IPS-18a (cell line): ENCODE measurements around the gene FCN3.

Experiments
- H3K27ac ChIP-seq: one replicate; pipeline ENCODE4 v1.5.1; 2013; ENCODE audit warnings: low read length
- H3K27me3 ChIP-seq: one replicate; pipeline ENCODE4 v1.6.1; 2013; ENCODE audit warnings: mild to moderate bottlenecking, low read length; ENCODE audit not compliant: control insufficient read depth, insufficient read depth
- H3K36me3 ChIP-seq: one replicate; pipeline ENCODE4 v1.6.1; 2013; ENCODE audit warnings: low read depth, low read length; ENCODE audit not compliant: control insufficient read depth
- H3K4me1 ChIP-seq: one replicate; pipeline ENCODE4 v1.6.1; 2013; ENCODE audit warnings: low read depth, low read length; ENCODE audit not compliant: control insufficient read depth
- H3K4me3 ChIP-seq: one replicate; pipeline ENCODE4 v1.5.1; 2013; ENCODE audit warnings: low read length
- H3K9ac ChIP-seq: one replicate; pipeline ENCODE4 v1.6.1; 2013; ENCODE audit warnings: mild to moderate bottlenecking, low read length, moderate library complexity
- H3K9me3 ChIP-seq: one replicate; pipeline ENCODE4 v1.6.1; 2013; ENCODE audit warnings: low read depth, low read length; ENCODE audit not compliant: control insufficient read depth

Gene FCN3

GRCh38 chr1:27372022-27372807 lies 2.4 kb downstream of the FCN3 start:
- Histone ChIP-seq H3K27me3 (peaks cover 7% of the 10 kb centered on the region), H3K9ac (no peak overlapping the region), H3K4me1 (peaks cover 5% of the 10 kb centered on the region), H3K9me3 (no peaks in the 10 kb centered on the region), H3K27ac (no peak overlapping the region), H3K36me3 (no peaks in the 10 kb centered on the region), H3K4me3 (no peak overlapping the region)

GRCh38 chr1:27368869-27369582 lies 5.6 kb downstream of the FCN3 start:
- H3K4me3 ChIP-seq = no peak overlapping the region
- H3K4me1 ChIP-seq = peaks cover 14% of the 10 kb centered on the region
- H3K9me3 ChIP-seq = no peaks in the 10 kb centered on the region
- H3K27ac ChIP-seq = no peak overlapping the region
- peaks cover 8% of the 10 kb centered on the region for H3K27me3 ChIP-seq
- no peaks in the 10 kb centered on the region for H3K36me3 ChIP-seq
- H3K9ac ChIP-seq = no peak overlapping the region

- Histone ChIP-seq H3K9me3 (no peaks in the 10 kb centered on the region), H3K4me3 (peak overlapping the region; percentile 78), H3K27ac (no peak overlapping the region), H3K27me3 (peaks cover 8% of the 10 kb centered on the region), H3K4me1 (peaks cover 14% of the 10 kb centered on the region), H3K36me3 (no peaks in the 10 kb centered on the region), H3K9ac (peak overlapping the region; percentile 47)
Measured at GRCh38 chr1:27367160-27367650, 7.4 kb downstream of the FCN3 start.

GRCh38 chr1:27366411-27367159 lies 8.0 kb downstream of the FCN3 start, which contains the start of gene MAP3K6:
TSS of gene MAP3K6 (minus strand) at chr1:27366961. CDS start at chr1:27366597, 364 bp downstream.
- peaks cover 14% of the 10 kb centered on the region for H3K27me3 ChIP-seq
- H3K4me1 ChIP-seq = peaks cover 14% of the 10 kb centered on the region
- H3K4me3 ChIP-seq = peak within 1 kb of the TSS; percentile 78
- H3K9me3 ChIP-seq = no peaks in the 10 kb centered on the region
- H3K27ac ChIP-seq = no peak within 1 kb of the TSS
- H3K9ac ChIP-seq = peak within 1 kb of the TSS; percentile 47
- H3K36me3 ChIP-seq = no peaks in the 10 kb centered on the region

- no peak overlapping the region for H3K27ac ChIP-seq
- no peak overlapping the region for H3K9ac ChIP-seq
- H3K4me1 ChIP-seq = peaks cover 14% of the 10 kb centered on the region
Measured at GRCh38 chr1:27366113-27366410, 8.6 kb downstream of the FCN3 start.

GRCh38 chr1:27365372-27366112 lies 9.1 kb downstream of the FCN3 start:
- H3K9ac ChIP-seq = peak overlapping the region; percentile 17
- peaks cover 25% of the 10 kb centered on the region for H3K27me3 ChIP-seq
- H3K27ac ChIP-seq = no peak overlapping the region
- H3K9me3 ChIP-seq = no peaks in the 10 kb centered on the region
- no peaks in the 10 kb centered on the region for H3K36me3 ChIP-seq
- peaks cover 14% of the 10 kb centered on the region for H3K4me1 ChIP-seq
- H3K4me3 ChIP-seq = peak overlapping the region; percentile 78

More at GRCh38 chr1:27366113-27366410, 8.6 kb downstream of the FCN3 start:
- peak overlapping the region; percentile 78 for H3K4me3 ChIP-seq
- H3K27me3 ChIP-seq = peaks cover 19% of the 10 kb centered on the region
- H3K9me3 ChIP-seq = no peaks in the 10 kb centered on the region
- no peaks in the 10 kb centered on the region for H3K36me3 ChIP-seq

GRCh38 chr1:27364696-27365371 lies 9.8 kb downstream of the FCN3 start:
- H3K27me3 ChIP-seq = peaks cover 32% of the 10 kb centered on the region
- H3K4me3 ChIP-seq = peak overlapping the region; percentile 78
- no peaks in the 10 kb centered on the region for H3K9me3 ChIP-seq
- H3K9ac ChIP-seq = no peak overlapping the region
- peaks cover 17% of the 10 kb centered on the region for H3K4me1 ChIP-seq
- no peak overlapping the region for H3K27ac ChIP-seq
- no peaks in the 10 kb centered on the region for H3K36me3 ChIP-seq

GRCh38 chr1:27363766-27364695 lies 10.6 kb downstream of the FCN3 start:
- H3K4me3 ChIP-seq = no peak overlapping the region
- peaks cover 18% of the 10 kb centered on the region for H3K4me1 ChIP-seq
- no peaks in the 10 kb centered on the region for H3K36me3 ChIP-seq
- no peaks in the 10 kb centered on the region for H3K9me3 ChIP-seq
- no peak overlapping the region for H3K27ac ChIP-seq
- H3K27me3 ChIP-seq = peaks cover 40% of the 10 kb centered on the region
- H3K9ac ChIP-seq = no peak overlapping the region

- Histone ChIP-seq H3K27ac (no peak overlapping the region), H3K9me3 (no peaks in the 10 kb centered on the region), H3K27me3 (peaks cover 48% of the 10 kb centered on the region), H3K36me3 (no peaks in the 10 kb centered on the region), H3K4me1 (peaks cover 9% of the 10 kb centered on the region), H3K9ac (no peak overlapping the region), H3K4me3 (no peak overlapping the region)
Measured at GRCh38 chr1:27361553-27361952, 13.1 kb downstream of the FCN3 start.

- H3K9ac ChIP-seq = no peak overlapping the region
- no peaks in the 10 kb centered on the region for H3K36me3 ChIP-seq
- H3K27me3 ChIP-seq = peaks cover 48% of the 10 kb centered on the region
- no peaks in the 10 kb centered on the region for H3K9me3 ChIP-seq
- H3K27ac ChIP-seq = no peak overlapping the region
- peak overlapping the region; percentile 67 for H3K4me3 ChIP-seq
- peaks cover 9% of the 10 kb centered on the region for H3K4me1 ChIP-seq
Measured at GRCh38 chr1:27361044-27361402, 13.6 kb downstream of the FCN3 start.
